KMS-11 (cell line): Measurements from ENCODE around the gene PRUNE2.

Source experiments
- H2AFZ ChIP-seq: fragments of 200-600 bp; sonication (generic); 2 replicates; pipeline ENCODE4 v1.6.1; 2016; ENCODE audit warnings: antibody characterized with exemption, mixed run types, low read depth
- H3K27ac ChIP-seq: fragments of 200-600 bp; sonication (generic); 2 replicates; pipeline ENCODE4 v1.6.1; 2016; ENCODE audit warnings: mild to moderate bottlenecking, mixed run types
- H3K27me3 ChIP-seq: fragments of 200-600 bp; sonication (generic); 2 replicates; pipeline ENCODE4 v1.6.1; 2017; ENCODE audit warnings: mild to moderate bottlenecking, low read depth, mixed run types, moderate library complexity; ENCODE audit not compliant: insufficient read depth
- H3K36me3 ChIP-seq: fragments of 200-600 bp; sonication (generic); 2 replicates; pipeline ENCODE4 v1.6.1; 2017; ENCODE audit warnings: mild to moderate bottlenecking, mixed run types; ENCODE audit not compliant: insufficient read depth
- H3K4me1 ChIP-seq: fragments of 200-600 bp; sonication (generic); 2 replicates; pipeline ENCODE4 v1.6.1; 2016; ENCODE audit warnings: mild to moderate bottlenecking, low read depth, mixed run types; ENCODE audit not compliant: poor library complexity, severe bottlenecking
- H3K4me2 ChIP-seq: fragments of 200-600 bp; sonication (generic); 2 replicates; pipeline ENCODE4 v1.7.0; 2016; ENCODE audit warnings: mild to moderate bottlenecking, mixed run types
- H3K4me3 ChIP-seq: fragments of 200-600 bp; sonication (generic); IDR thresholded peaks from 2 replicates; pipeline ENCODE4 v1.6.1; 2017; ENCODE audit warnings: low read depth, low read length, mixed read lengths; ENCODE audit not compliant: insufficient read depth
- H3K79me2 ChIP-seq: fragments of 200-600 bp; sonication (generic); 2 replicates; pipeline ENCODE4 v1.6.1; 2016; ENCODE audit warnings: low read depth, mixed run types; ENCODE audit not compliant: insufficient read depth
- H3K9ac ChIP-seq: fragments of 200-600 bp; sonication (generic); 2 replicates; pipeline ENCODE4 v1.6.1; 2016; ENCODE audit warnings: mild to moderate bottlenecking, mixed run types
- H4K20me1 ChIP-seq: fragments of 200-600 bp; sonication (generic); 2 replicates; pipeline ENCODE4 v1.6.1; 2016; ENCODE audit warnings: mild to moderate bottlenecking, mixed run types; ENCODE audit not compliant: insufficient read depth
- TF ChIP-seq, protein P1 (sequence below): fragments of 200-600 bp; sonication (generic); conservative IDR thresholded peaks from 2 replicates; pipeline ENCODE4 v1.6.1; 2017; ENCODE audit warnings: low read depth, mild to moderate bottlenecking, antibody characterized with exemption, low read length, moderate library complexity, mixed read lengths

PRUNE2 gene

DNA sequence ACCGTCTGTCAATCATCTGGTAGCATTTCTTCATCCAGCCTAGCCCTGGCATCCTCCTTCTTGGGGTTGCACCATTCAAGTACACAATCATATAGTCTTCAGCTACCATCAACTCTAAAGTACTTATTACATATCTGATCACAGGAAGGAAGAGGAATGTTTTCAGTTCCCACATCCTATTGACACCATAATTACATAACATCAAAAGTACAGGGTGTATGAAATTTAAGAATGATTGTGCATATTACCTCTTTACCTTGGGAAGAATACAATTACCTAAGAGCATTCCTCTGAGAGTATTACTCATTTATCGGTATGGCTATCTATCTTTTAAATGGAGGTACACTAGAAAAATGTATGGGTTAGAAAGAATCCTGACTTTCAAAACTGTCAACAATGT is 268.5 kb downstream of the PRUNE2 start:
- TF ChIP-seq, protein P1, sequence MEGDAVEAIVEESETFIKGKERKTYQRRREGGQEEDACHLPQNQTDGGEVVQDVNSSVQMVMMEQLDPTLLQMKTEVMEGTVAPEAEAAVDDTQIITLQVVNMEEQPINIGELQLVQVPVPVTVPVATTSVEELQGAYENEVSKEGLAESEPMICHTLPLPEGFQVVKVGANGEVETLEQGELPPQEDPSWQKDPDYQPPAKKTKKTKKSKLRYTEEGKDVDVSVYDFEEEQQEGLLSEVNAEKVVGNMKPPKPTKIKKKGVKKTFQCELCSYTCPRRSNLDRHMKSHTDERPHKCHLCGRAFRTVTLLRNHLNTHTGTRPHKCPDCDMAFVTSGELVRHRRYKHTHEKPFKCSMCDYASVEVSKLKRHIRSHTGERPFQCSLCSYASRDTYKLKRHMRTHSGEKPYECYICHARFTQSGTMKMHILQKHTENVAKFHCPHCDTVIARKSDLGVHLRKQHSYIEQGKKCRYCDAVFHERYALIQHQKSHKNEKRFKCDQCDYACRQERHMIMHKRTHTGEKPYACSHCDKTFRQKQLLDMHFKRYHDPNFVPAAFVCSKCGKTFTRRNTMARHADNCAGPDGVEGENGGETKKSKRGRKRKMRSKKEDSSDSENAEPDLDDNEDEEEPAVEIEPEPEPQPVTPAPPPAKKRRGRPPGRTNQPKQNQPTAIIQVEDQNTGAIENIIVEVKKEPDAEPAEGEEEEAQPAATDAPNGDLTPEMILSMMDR = no peak
- no peak overlapping the region for H3K4me2 ChIP-seq
- H3K4me1 ChIP-seq = peaks cover 57% of the 10 kb centered on the region
- no peak overlapping the region for H2AFZ ChIP-seq
- H3K27ac ChIP-seq = no peak overlapping the region
- no peaks in the 10 kb centered on the region for H3K79me2 ChIP-seq
- H3K4me3 ChIP-seq = no peak overlapping the region
- H3K36me3 ChIP-seq = no peaks in the 10 kb centered on the region
- no peaks in the 10 kb centered on the region for H4K20me1 ChIP-seq
- no peaks in the 10 kb centered on the region for H3K27me3 ChIP-seq
- H3K9ac ChIP-seq = no peak overlapping the region

DNA sequence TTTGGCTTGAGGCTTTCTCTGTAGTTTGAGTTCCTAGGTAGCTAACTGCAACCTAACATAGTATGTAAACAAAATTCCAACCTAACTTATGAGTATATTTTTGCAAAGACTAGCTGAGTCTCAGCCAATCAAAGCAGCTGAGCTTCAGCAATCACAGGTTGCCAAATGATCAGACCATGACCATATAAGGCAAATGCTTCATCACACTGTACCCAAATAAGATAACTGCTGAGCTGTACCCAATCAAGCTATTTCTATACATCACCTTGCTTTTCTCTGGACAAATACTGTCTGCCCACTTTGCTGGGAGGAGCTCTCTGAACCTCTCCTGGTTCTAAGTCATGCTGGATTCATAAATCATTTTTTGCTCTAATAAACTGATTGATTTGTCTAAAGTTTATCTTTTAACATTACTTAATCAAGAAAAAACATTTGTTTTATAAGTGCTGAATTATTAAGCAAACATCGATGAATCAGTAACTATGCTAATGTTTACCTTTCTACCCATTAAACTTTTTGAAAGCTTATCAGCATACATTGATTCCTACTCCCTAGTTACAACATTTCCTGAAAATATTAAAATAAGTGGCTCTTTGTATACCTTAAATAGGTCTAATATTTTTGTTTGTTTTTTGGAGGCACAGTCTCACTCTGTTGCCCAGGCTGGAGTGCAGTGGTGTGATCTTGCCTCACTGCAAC is 271.4 kb downstream of the PRUNE2 start:
- peaks cover 58% of the 10 kb centered on the region for H3K4me1 ChIP-seq
- no peaks in the 10 kb centered on the region for H3K79me2 ChIP-seq
- H3K27ac ChIP-seq = no peak overlapping the region
- H3K4me3 ChIP-seq = no peak overlapping the region
- TF ChIP-seq, protein P1 = no peak
- no peaks in the 10 kb centered on the region for H4K20me1 ChIP-seq
- no peak overlapping the region for H2AFZ ChIP-seq
- no peak overlapping the region for H3K9ac ChIP-seq
- peak overlapping the region; percentile 7; the same call in 1 of the 2 replicates for H3K4me2 ChIP-seq
- no peaks in the 10 kb centered on the region for H3K27me3 ChIP-seq
- H3K36me3 ChIP-seq = no peaks in the 10 kb centered on the region

DNA sequence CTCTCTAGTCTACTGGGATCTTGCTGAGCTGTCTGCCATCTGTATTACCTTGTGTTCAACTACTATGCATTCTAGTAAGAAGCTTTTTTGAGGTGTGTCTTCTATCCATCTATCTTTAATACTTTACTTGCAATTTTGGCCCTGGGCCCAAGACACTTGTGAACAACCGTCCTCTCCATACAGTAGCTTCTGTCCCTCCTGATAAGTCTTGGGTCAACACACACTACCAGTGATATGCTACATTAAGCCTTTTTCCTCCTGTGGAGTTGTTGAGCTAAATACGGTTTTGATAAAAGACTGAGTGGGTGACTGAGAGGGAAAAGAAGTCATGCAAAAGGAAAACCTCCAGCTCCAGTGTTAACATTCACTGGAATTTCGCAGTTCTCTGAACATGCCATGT is 275.0 kb downstream of the PRUNE2 start:
- Histone ChIP-seq H3K4me2 (no peak overlapping the region), H2AFZ (no peak overlapping the region), H3K4me3 (no peak overlapping the region), H4K20me1 (no peaks in the 10 kb centered on the region), H3K79me2 (no peaks in the 10 kb centered on the region), H3K9ac (no peak overlapping the region), H3K27ac (no peak overlapping the region), H3K36me3 (no peaks in the 10 kb centered on the region), H3K4me1 (peaks cover 81% of the 10 kb centered on the region), H3K27me3 (no peaks in the 10 kb centered on the region)
- TF ChIP-seq, protein P1 = no peak

DNA sequence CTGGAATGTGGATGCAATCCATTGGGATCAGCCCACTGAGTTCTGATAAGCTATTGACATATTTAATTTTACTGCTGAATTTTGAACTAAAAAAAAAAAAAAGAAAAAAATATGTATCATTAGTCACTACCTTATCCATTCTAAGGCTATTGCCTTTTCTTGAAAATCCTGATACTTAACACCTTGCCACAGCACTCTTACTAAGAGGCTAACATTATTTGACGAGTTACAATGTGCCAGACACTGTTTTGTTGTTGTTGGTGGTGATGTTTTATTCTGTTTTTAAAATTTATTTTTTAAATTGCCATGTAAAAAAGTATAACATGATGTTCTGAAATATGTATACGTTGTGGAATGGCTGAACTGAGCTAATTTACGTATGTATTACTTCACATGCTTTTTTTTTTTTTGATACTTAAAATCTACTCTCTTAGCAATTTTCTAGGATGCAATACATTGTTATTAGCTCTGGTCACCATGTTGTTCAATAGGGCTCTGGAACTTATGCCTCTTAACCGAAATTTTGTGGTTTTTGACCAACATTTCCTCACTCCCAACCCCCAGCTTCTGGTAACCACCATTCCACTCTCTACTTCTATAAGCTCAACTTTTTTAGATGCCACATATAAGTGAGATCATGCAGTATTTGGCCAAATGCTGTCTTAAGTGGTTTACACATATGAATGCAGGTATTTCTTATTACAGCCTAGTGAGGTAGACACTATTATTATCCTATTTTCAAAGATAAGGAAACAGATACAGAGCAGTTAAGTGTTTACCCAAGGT is 276.5 kb downstream of the PRUNE2 start:
- no peaks in the 10 kb centered on the region for H3K79me2 ChIP-seq
- H3K4me3 ChIP-seq = no peak overlapping the region
- H3K4me2 ChIP-seq = peak overlapping the region; percentile 53
- H2AFZ ChIP-seq = no peak overlapping the region
- H3K27me3 ChIP-seq = no peaks in the 10 kb centered on the region
- H3K27ac ChIP-seq = peak overlapping the region; percentile 31
- no peak overlapping the region for H3K9ac ChIP-seq
- TF ChIP-seq, protein P1 = no peak
- H4K20me1 ChIP-seq = no peaks in the 10 kb centered on the region
- peaks cover 85% of the 10 kb centered on the region for H3K4me1 ChIP-seq
- H3K36me3 ChIP-seq = no peaks in the 10 kb centered on the region
